K562 (cell line): Measurements from ENCODE around the gene ZNF616. TPM values are rescaled to one million over a fixed set of nuclear protein-coding genes. Genes with fewer than 3 reads are reported as not detected.

Experiments used
- ARHGAP35 ChIP-seq: fragments of 450-650 bp; IDR thresholded peaks from 2 replicates; pipeline ENCODE4 v1.6.1; 2018; ENCODE audit not compliant: partially characterized antibody
- ARNT ChIP-seq, 2 experiments: fragments of 450-650 bp; IDR thresholded peaks; 2 replicates each; pipeline ENCODE4 v1.6.1; 2016; ENCODE audit warnings: mild to moderate bottlenecking in 1 of 2
- BHLHE40 ChIP-seq: IDR thresholded peaks from 2 replicates; pipeline ENCODE4 v1.6.1; 2011; ENCODE audit warnings: low read length, improper control_type of control experiment
- CTCF ChIP-seq, 3 experiments: IDR thresholded peaks in 2 of 3; conservative IDR thresholded peaks in 1 of 3; 2 replicates each; pipeline ENCODE4 v1.5.1; 2011 to 2012; ENCODE audit warnings: low read length in 3 of 3, mild to moderate bottlenecking in 3 of 3, control low read depth in 2 of 3, improper control_type of control experiment in 1 of 3, inconsistent platforms in 1 of 3, low read depth in 1 of 3, mixed read lengths in 1 of 3, moderate library complexity in 1 of 3; ENCODE audit not compliant: insufficient read depth in 2 of 3
- ELK3 ChIP-seq: fragments of 450-650 bp; formaldehyde crosslinking; IDR thresholded peaks from 2 replicates; pipeline ENCODE4 v1.4.0; 2020; ENCODE audit warnings: mild to moderate bottlenecking
- EP400 ChIP-seq: fragments of 450-650 bp; IDR thresholded peaks from 2 replicates; pipeline ENCODE4 v1.6.1; 2017; ENCODE audit warnings: antibody characterized with exemption, mild to moderate bottlenecking, moderate library complexity
- ESRRA ChIP-seq: fragments of 450-650 bp; IDR thresholded peaks from 2 replicates; pipeline ENCODE4 v1.6.1; 2014; ENCODE audit warnings: low read depth, mild to moderate bottlenecking, moderate library complexity, borderline replicate concordance
- FOXK2 ChIP-seq, 2 experiments: fragments of 450-650 bp; IDR thresholded peaks in 1 of 2; conservative IDR thresholded peaks in 1 of 2; 2 replicates each; pipeline ENCODE4 v1.6.1; 2016; ENCODE audit warnings: low read depth in 2 of 2, mild to moderate bottlenecking in 1 of 2
- NBN ChIP-seq: fragments of 450-650 bp; IDR thresholded peaks from 2 replicates; pipeline ENCODE4 v1.6.1; 2016; ENCODE audit warnings: low read depth, mild to moderate bottlenecking
- NCOA1 ChIP-seq: fragments of 450-650 bp; IDR thresholded peaks from 2 replicates; pipeline ENCODE4 v1.6.1; 2016; ENCODE audit warnings: low read depth
- NFATC3 ChIP-seq: fragments of 450-650 bp; IDR thresholded peaks from 2 replicates; pipeline ENCODE4 v1.6.1; 2017; ENCODE audit warnings: mild to moderate bottlenecking
- NR2C2 ChIP-seq, 2 experiments: fragments of 200-800 bp in 1 of 2; sonication (Bioruptor generic) in 1 of 2; sonication (generic) in 1 of 2; formaldehyde crosslinking in 1 of 2; IDR thresholded peaks; 2 replicates each; pipeline versions ENCODE4 v1.6.1 to v1.8.0; 2016 to 2022; ENCODE audit warnings: mild to moderate bottlenecking in 1 of 2, missing compliant biosample characterization in 1 of 2, missing genetic modification characterization in 1 of 2, missing genetic modification reagents in 1 of 2
- NRF1 ChIP-seq, 2 experiments: fragments of 450-650 bp; IDR thresholded peaks in 1 of 2; conservative IDR thresholded peaks in 1 of 2; 2 replicates each; pipeline ENCODE4 v1.6.1; 2014; ENCODE audit warnings: mild to moderate bottlenecking in 2 of 2
- PHB2 ChIP-seq: fragments of 450-650 bp; IDR thresholded peaks from 2 replicates; pipeline ENCODE4 v1.6.1; 2017; ENCODE audit warnings: low read depth
- PHF21A ChIP-seq: fragments of 450-650 bp; IDR thresholded peaks from 2 replicates; pipeline ENCODE4 v1.6.1; 2017; ENCODE audit warnings: low read depth, borderline replicate concordance
- POLR2B ChIP-seq: fragments of 450-650 bp; IDR thresholded peaks from 2 replicates; pipeline ENCODE4 v1.6.1; 2018; ENCODE audit warnings: low read depth; ENCODE audit not compliant: partially characterized antibody
- SMAD4 ChIP-seq: fragments of 250-450 bp; sonication (Bioruptor Pico); conservative IDR thresholded peaks from 2 replicates; pipeline ENCODE4 v1.8.0; 2021; ENCODE audit warnings: inconsistent platforms, mild to moderate bottlenecking, moderate library complexity
- SMARCA4 ChIP-seq: fragments of 450-650 bp; IDR thresholded peaks from 2 replicates; pipeline ENCODE4 v1.6.1; 2016
- SNIP1 ChIP-seq: fragments of 450-650 bp; IDR thresholded peaks from 2 replicates; pipeline ENCODE4 v1.7.1; 2017; ENCODE audit warnings: low read depth, mild to moderate bottlenecking
- SOX6 ChIP-seq: fragments of 450-650 bp; IDR thresholded peaks from 2 replicates; pipeline ENCODE4 v1.6.1; 2014; ENCODE audit warnings: mild to moderate bottlenecking
- SP2 ChIP-seq: IDR thresholded peaks from 2 replicates; pipeline ENCODE4 v1.6.1; 2011; ENCODE audit warnings: mild to moderate bottlenecking, low read depth, low read length, moderate library complexity; ENCODE audit not compliant: poor library complexity, severe bottlenecking; ENCODE audit errors: extremely low read depth
- SRSF7 ChIP-seq: fragments of 200-400 bp; formaldehyde crosslinking; optimal IDR thresholded peaks from 2 replicates; pipeline ENCODE3; 2017; ENCODE audit warnings: mild to moderate bottlenecking, low read depth, low read length
- TAF1 ChIP-seq: IDR thresholded peaks from 2 replicates; pipeline ENCODE4 v1.6.1; 2011; ENCODE audit warnings: mild to moderate bottlenecking, low read length, moderate library complexity; ENCODE audit not compliant: insufficient read depth, control insufficient read depth, severe bottlenecking; ENCODE audit errors: extremely low read depth
- WHSC1 ChIP-seq: IDR thresholded peaks from one replicate; pipeline ENCODE4 v1.6.1; 2012; ENCODE audit warnings: low read length, control low read depth, inconsistent platforms
- ZNF121 ChIP-seq: sonication (generic); formaldehyde crosslinking; conservative IDR thresholded peaks from 2 replicates; pipeline ENCODE4 v1.8.0; 2022; ENCODE audit warnings: missing genetic modification reagents
- ZNF384 ChIP-seq: IDR thresholded peaks from 2 replicates; pipeline ENCODE4 v1.6.1; 2012; ENCODE audit warnings: low read depth, low read length, improper control_type of control experiment
- polyA plus RNA-seq, 8 experiments: library from polyadenylated mRNA; depleted of rRNA in 4 of 8; stranded (reverse) in 5 of 8; unstranded in 3 of 8; fragments of >200 nt; fragmentation: Nextera tagmentation in 2 of 8; fragmentation: Illumina TruSeq in 1 of 8; extraction: Ambion mirVana in 2 of 8; extraction: Trizol in 1 of 8; gene quantifications; 2 replicates each; pipeline versions ENCODE4 v1.2.1 to v1.2.3, GENCODE V29; 2011 to 2014; ENCODE audit warnings: inconsistent platforms in 1 of 8, missing spikeins in 1 of 8
- total RNA-seq, 7 experiments: library from RNA; depleted of rRNA in 6 of 7; stranded (reverse); fragments of >200 nt in 6 of 7; fragmentation: Illumina TruSeq in 2 of 7; extraction: Trizol in 2 of 7; gene quantifications; 2 replicates each; pipeline versions ENCODE4 v1.2.1 to v1.2.3, GENCODE V29; 2011 to 2021; ENCODE audit warnings: low replicate concordance in 1 of 7

The ZNF616 gene
- total and polyA plus RNA-seq, 9 of the 15 experiments (the other 6 are each of a cell fraction or from before 2014, with no cell fraction given) = 3.4 to 13.0 (median 6.7) TPM

GRCh38 chr19:52188822-52189734, 49.3 kb upstream of the ZNF616 start (continued):
- TF ChIP-seq ELK3 (CRISPR knock-in tag) = no peak
- peak; percentile 60 for TF ChIP-seq SMARCA4
- TF ChIP-seq SRSF7 = no peak
- TF ChIP-seq WHSC1 = no peak
- TF ChIP-seq PHB2 = 0 out of 2 replicates have a peak, but pooled peaks have one; percentile 15
- TF ChIP-seq FOXK2 (conservative IDR thresholded peaks at IDR 0.05 in 1 of 2, IDR thresholded peaks at IDR 0.05 in 1 of 2; ENCODE audit: low read depth in 2 of 2) = 0 out of 4 replicates have a peak, but pooled peaks of 1 of the 2 experiments have one; percentile 10
- peak; percentile 20 for TF ChIP-seq ARHGAP35
- TF ChIP-seq NBN = 0 out of 2 replicates have a peak, but pooled peaks have one; percentile 39
- TF ChIP-seq PHF21A = peak; percentile 97
- TF ChIP-seq ARNT (IDR thresholded peaks at IDR 0.05) = peak in 1 of 2 experiments; percentile 68; a peak in 1 of 4 replicates
- TF ChIP-seq SNIP1 = no peak
- TF ChIP-seq SMAD4 (CRISPR knock-in tag) = 0 out of 2 replicates have a peak, but pooled peaks have one; percentile 24
- peak; percentile 33; the same call in 1 of the 2 replicates for TF ChIP-seq BHLHE40
- peak in 1 of 3 experiments; percentile 15; a peak in 1 of 6 replicates for TF ChIP-seq CTCF (IDR thresholded peaks at IDR 0.05 in 2 of 3, conservative IDR thresholded peaks at IDR 0.05 in 1 of 3; ENCODE audit: insufficient read depth in 2 of 3, low read depth in 1 of 3, low read length in 3 of 3)
- peak; percentile 96 to 97 for TF ChIP-seq NRF1 (conservative IDR thresholded peaks at IDR 0.05 in 1 of 2, IDR thresholded peaks at IDR 0.05 in 1 of 2)
- peak; percentile 97 for TF ChIP-seq ZNF121 (CRISPR knock-in tag)
- TF ChIP-seq ZNF384 = peak; percentile 68; the same call in 1 of the 2 replicates
- no peak for TF ChIP-seq ESRRA
- TF ChIP-seq NCOA1 = 0 out of 2 replicates have a peak, but pooled peaks have one; percentile 38
- no peak for TF ChIP-seq NR2C2 (CRISPR knock-in tag; IDR thresholded peaks at IDR 0.05)
- TF ChIP-seq NR2C2 (tag; IDR thresholded peaks at IDR 0.05) = peak; percentile 51; the same call in 1 of the 2 replicates
- TF ChIP-seq TAF1 = peak; percentile 26
- no peak for TF ChIP-seq NFATC3
- TF ChIP-seq SOX6 = no peak
- no peak for TF ChIP-seq EP400
- peak; percentile 51 for TF ChIP-seq POLR2B
- TF ChIP-seq SP2 = no peak
